ENCODE measurements around the gene GLI1.

GLI1 gene

GRCh38 chr12:57521525-57522010 lies 62.0 kb downstream of the GLI1 start:
- H3K27ac ChIP-seq (ENCODE audit: low read depth, low read length, poor library complexity, severe bottlenecking), result peak overlapping the region; percentile 99
- no peak for TF ChIP-seq EZH2 (IDR thresholded peaks at IDR 0.05; ENCODE audit: borderline replicate concordance, low read length)
- no peak for TF ChIP-seq CTCF (IDR thresholded peaks at IDR 0.05; ENCODE audit: low read length)
- H3F3A ChIP-seq (ENCODE audit: insufficient read depth, low read length), result 0 out of 2 replicates have a peak, but pooled peaks cover 7% of the 10 kb centered on the region
- no peak overlapping the region for H2AFZ ChIP-seq (ENCODE audit: low read length)
- H3K9me3 ChIP-seq (ENCODE audit: low read length), result no peaks in the 10 kb centered on the region
- peaks cover 53% of the 10 kb centered on the region for H3K4me1 ChIP-seq (ENCODE audit: insufficient read depth, low read length, severe bottlenecking)
- peak overlapping the region; percentile 75 for H3K4me3 ChIP-seq (ENCODE audit: low read depth, low read length, poor library complexity, severe bottlenecking)
- peak overlapping the region; percentile 73 for H3K4me2 ChIP-seq (ENCODE audit: low read length)
- peaks cover 42% of the 10 kb centered on the region for H3K36me3 ChIP-seq (ENCODE audit: insufficient read depth, low read length)
- H3K9me2 ChIP-seq (ENCODE audit: low read depth, low read length), result no peaks in the 10 kb centered on the region
- peak overlapping the region; percentile 91 for H3K9ac ChIP-seq (ENCODE audit: low read length)
- H3K27me3 ChIP-seq (ENCODE audit: insufficient read depth, low read length), result no peaks in the 10 kb centered on the region
- H4K20me1 ChIP-seq (ENCODE audit: insufficient read depth, low read length), result no peaks in the 10 kb centered on the region
- H3K79me2 ChIP-seq (ENCODE audit: insufficient read depth, low read length), result peaks cover 11% of the 10 kb centered on the region
